Middle frontal gyrus (tissue), 1 donor: ENCODE results near the gene RGS6.

Experiments
- DNase-seq: peaks from one replicate; pipeline ENCODE4 v3.0.0-alpha.2; 2015; ENCODE audit warnings: low spot score; ENCODE audit errors: extremely low spot score

RGS6 gene

DNA sequence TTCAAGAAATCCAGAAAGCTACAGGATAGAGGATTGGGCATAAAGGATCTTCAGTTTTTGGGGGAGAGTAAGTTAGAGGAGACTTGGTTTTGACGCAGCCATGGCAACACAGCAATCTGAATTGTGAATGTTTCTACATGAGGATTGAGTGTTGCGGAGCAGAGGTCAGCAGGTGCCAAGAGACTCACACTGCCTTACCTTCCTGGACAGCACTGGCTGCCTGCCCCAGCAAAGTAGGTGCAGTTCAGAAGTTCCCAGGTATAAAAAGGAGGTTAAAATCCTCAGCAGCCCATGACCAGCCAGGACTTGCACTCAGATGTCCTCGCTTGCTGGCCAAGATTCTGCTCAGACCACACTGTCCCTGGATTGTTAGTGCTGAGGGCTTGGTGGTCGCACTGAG, 590.6 kb downstream of the RGS6 start:
- DNase-seq = no peak

DNA sequence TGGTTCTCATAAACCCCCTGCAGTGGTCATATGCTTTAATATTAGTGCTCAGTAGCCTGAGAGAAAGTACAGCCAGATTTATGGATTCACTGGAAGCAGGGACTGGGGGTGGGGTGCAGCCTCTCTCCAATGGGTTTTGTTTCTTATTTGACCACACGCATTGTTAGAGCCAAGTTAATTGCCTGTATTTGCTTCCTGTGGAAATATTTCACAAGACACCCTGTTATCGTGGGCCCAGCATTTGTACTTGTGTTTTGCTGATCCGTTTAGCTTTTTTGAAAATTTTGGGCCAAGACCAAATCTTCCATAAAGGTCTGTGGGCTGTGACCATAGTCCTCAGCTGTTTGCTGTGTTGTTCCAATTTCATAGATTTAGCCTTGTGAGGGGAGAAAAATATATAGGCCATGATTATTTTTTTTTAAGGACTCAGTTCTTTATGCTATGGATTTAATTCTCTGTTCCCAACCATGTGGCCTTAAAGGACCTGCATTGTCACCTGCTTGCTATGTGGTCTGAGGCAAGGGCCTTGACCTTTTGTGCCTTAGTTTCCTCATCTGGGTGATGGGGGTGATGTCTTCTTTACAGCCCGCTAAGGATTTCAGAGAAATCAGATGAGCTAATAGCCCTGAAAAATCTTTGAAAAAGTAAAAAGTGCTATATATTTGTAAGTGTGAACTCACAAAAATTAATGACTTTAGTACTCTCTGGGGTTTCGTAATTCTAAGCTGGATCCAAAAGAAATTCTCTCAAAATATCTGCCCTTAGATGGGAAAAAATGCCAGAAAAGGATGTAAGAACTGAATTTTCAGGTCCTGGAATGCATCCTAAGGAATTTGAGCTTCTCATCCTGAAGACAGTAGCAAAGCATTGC, 591.4 kb downstream of the RGS6 start:
- DNase-seq = no peak

DNA sequence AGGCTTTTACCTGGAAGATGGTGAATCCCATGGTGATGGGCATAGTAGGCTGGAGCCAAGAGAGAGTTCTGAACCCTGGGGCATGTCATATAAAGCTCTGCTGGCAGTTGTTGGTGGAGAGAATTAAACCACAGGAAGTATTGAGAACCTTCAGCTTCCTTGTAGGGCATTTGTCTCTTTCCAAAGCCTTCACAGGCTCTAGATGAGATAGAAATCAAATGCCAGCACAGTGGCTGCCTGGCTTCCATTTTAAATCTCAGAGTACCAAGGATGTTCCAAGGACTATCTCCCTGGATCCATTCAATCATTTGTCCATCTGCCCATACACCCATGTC, 592.0 kb downstream of the RGS6 start:
- DNase-seq = no peak

DNA sequence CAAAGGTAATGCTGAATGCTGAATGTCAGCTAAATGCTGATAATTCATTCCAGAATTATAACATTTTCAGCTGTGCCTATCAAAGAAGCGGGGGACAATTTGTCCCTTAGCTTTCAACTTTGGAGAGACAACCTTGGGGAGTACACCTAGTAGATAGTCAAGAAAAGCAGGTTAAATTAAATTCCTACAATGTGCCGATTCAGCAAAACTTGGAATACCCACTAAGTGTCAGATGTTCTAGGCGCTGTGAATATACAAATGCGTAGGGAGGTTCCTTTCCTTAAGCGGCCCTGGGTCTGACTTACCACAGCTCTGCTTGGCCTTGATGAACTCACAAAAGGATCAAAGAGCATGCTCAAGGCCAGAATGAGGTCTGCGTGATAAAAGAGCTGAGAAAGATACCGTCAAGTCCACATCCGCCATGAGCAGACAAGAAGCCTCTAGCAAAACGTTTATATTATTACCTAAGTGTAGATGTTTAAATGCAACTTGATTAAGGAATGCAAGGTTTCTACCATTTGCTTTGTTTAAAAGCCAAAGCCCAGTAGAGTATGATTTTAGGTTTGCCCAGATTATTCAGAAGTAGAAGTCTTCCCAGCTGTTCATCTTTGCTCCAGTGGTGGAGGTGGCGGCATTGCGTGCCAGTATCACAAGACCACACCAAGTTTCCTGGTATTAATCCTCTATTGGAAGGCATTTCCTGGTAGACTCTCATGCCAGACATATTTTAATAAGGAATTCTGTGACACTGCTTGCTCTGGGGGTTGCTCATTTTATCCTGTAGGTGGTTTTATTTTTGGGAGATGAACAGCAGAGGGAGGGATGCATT, 593.1 kb downstream of the RGS6 start:
- DNase-seq = no peak

DNA sequence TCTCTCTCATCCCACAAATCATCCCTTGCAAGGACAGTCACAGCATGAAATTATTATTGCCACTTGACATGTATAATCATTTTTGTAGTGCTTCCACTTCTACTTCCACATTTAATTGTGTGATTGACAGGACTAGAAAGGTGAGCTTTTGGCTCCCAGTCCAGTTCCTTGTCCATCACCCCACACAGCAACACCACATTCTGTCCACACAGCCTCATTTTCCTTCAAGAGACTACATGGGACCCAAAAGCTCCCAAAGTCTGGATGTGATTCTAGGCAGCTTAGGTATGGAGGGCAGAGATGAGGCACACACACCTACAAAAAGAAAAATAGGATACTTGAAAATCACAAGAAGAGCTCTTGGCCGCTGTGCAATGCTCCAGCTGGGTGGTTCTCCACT, 595.4 kb downstream of the RGS6 start:
- DNase-seq = no peak

DNA sequence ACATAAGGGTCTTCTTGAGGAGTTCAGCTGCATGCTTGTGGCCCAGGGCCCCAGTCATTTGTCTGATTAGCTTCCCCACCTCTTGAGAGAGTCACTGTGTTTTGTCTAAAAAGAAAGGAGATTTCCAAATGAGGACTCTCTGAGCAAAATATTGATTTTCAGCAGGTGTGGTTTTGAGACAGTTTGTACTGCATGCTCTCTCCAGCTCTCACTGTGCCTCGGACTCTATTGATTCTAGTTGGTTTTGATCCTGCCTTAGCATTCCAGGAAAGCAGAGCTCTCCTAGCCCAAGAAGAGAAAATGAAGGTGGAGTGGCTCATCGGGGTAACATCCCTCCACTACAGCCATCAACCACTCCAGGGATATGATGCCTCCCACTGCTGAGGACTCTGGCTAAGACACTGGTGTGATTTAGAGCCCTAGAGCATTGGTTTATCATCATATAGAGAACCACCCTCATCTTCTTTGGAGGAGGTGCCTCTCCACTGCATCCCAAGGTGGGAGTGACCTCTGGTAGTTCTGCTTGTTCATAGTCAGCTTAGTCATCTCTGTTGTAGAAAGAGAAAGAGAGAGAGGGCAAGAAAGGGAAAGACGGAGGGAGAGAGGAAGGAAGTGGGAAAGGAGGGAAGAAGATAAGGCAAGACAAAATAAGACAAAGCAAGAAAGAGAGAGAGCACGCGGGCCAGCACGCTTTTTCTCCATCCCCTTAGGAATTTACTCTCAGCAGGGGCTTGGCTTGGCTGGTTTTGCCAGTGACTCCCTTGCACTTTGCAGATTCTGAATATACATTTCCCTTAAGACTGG, 596.0 kb downstream of the RGS6 start:
- DNase-seq = no peak

DNA sequence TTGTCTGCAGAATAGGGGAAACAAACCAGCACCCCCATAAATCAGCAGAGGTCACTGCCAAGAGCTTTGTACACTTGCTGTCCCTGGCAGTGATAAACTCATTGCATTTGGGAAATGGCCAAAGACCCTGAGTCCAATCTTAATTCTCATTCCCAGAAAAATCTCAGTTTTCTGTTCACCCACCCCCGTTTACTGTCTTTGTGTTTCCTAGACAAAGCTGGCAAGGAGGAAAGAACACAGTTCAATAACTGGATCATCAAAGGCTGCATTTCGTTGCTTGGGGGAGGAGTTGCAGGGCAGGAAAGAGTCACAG, 596.6 kb downstream of the RGS6 start:
- DNase-seq = no peak

DNA sequence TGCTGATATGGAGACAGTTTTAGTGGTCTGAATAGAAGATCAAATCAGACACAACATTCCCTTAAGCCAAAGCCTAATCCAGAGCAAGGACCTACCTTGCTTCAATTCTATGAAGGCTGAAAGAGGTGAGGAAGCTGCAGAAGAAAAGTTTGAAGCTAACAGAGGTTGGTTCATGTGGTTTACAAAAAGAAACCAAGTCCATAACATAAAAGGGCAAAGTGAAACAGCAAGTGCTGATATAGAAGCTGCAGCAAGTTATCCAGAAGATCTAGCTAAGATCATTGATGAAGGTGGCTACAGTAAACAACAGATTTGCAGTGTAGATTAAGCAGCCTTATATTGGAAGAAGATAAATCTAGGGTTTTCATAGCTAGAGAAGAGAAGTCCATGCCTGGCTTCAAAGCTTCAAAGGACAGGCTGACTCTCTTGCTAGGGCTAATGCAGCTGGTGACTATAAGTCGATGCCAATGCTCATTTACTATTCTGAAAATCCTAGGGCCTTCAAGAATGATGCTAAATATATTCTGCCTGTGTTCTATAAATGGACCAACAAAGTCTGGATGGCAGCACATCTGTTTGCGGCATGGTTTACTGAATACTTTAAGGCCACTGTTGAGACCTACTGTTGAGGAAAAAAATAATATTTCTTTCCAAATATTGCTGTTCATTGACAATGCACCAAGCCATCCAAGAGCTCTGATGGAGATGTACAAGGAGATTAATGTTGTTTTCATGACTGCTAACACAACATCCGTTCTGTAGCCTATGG, 600.6 kb downstream of the RGS6 start:
- DNase-seq = no peak

DNA sequence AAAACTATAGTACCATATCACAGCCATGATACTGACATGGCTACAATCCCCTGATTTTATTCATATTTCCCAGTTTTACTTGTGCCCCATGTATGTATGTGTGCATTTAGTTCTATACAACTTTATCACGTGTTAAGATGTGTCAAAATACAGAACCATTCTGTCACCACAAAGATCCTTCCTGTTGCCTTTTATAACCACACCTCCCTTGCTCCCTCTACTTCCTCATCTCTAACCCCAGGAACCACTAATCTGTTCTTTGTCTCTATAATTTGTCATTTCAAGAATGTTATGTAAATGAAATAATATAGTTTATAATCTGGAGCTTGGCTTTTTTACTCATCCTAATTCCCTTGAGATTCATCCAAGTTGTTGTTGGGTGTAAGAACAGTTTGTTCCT, 603.3 kb downstream of the RGS6 start:
- DNase-seq = no peak

DNA sequence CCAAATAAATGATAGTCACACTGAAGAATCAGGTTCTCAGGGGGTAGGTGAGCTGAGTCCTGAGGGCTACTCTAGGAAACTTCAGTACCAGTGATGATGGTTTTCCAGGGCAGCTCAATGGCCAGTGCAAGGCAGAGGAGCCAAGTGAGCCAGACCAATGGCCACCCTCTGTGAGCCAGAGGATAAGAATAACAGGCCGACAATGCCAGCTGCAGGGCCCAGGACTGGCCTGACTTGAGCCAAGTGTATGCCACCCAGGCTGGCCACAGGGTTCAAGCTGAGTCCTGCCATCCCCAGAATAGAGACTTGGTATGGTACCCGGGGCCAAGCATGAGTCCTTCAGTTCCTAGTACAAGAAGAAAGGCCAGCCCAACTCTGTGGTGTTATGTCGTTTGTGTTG, 606.2 kb downstream of the RGS6 start:
- DNase-seq = no peak

DNA sequence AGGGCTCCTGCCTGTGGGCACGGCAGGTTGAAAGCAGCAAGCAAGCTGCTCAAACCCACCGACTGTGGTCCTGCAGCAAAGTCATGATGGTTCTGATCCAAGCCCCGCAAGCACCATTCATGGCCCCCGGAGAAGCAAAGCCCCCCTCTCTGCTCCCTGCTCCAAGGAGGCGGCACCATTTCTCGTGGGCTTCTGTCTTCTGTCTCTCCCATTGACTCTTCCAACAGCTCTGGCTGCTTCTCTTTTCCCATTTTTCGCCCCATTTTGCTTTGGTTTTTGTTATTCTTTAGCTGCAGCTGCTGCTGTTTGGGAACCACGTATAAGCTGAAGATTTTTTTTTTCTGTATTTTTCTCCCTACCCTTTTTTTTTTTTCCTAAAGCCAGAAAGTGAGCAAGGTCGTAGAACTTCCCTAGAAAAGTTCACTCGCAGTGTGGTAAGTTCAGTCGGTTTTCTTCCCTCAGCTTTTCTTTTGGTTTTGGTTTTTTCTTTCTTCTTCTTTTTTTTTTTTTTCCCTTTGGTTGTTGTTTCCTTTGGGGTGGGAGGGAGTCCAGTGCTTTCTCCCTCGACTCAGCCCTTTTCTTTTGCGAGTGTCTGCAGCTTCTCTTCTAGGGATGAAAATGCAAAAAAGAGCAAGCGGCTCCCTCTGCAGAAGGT, 607.6 kb downstream of the RGS6 start:
- no peak for DNase-seq

DNA sequence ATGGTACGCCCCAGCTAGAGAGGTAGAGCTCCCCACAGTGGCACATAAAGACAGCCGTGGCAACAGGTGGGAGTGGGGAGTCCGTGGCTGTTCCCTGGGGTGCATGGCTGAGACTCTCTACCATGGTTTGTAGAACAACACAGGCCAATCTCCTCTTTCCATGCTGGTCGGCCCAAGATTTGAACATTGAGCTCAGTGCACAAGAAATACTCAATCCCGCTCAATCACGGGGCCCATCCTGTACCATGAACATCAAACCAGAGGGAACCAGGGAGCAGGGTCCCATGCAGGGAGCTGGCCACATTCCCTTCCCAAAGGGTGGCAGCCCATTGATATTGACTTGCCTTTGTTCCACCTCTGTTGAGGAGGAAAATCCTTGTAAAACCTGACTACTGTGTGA, 608.6 kb downstream of the RGS6 start:
- no peak for DNase-seq

DNA sequence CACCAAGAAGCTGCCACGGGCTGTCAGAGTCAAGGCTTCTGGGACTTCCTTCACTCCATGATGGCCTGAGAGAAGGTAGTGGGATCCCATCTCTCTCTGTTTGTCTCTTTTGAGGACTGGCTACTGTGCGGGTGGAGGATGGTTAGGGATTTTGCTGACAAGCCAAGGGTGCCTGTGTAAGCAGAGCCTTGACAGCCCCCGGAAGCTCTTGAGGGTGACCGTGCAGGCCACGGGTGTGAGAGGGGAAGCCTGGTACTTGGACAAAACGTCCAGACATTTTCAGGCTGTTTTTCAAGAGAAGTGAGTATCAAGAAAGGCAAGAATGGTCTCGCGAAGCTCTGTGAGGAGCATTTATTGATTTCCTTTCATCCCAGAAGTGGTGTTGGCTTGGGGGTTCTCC, 609.3 kb downstream of the RGS6 start:
- no peak for DNase-seq

DNA sequence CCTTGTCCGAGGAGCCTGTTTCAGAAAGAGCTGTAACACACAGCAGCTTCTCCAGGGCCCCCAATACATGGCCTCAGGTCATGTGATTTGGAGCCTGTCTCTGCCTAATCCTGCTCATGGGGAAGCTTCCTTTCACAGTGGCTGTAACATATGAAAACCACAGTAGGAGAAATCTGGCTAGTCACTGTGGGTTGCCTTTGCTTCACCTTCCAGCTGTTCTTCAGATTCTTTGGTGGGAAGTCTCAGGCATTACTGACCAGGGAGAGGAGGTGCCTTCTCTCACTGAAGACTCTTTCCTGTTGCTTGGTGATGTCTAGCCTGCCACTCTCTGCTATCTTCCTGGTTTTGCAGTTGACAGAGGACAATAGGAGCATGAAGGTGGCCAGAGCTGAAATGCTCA, 611.1 kb downstream of the RGS6 start:
- no peak for DNase-seq

DNA sequence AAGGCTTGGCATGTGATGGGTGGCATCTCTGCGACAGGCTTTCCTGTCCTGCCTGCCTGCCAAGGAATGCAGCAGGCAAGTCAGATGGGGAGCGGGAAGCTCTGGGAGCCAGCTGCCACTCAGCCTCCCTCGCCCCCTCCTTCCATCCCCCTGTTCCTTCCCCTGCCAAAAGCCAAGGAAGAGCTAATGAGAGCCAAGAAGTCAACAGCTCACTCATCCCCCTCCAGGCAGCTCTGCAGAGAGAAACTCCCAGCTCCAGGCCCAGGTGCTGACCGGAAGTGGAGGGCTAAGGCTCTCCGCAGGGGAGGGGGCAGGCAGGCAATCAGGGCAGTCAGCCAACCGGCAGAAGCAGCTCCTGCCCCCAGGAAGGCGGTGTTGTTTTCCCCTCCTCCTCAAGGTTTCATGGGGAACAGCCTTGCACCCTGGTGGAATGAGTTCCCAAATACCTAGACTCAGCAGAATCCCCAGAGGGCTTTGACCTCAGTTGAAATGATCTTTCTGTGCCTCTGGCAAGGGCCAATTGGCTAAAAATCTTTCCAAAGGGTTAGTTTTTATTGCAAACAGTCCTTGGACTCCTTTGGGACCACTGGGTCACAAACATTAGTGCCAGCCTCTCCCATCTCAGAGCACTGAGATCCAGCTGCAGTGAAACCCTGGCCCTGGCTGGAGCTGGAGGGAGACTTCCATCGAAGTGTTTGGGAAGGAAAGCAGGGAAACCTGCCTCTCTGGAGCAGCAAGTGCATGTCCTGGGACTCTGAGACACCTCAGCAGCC, 612.6 kb downstream of the RGS6 start:
- DNase-seq = no peak

DNA sequence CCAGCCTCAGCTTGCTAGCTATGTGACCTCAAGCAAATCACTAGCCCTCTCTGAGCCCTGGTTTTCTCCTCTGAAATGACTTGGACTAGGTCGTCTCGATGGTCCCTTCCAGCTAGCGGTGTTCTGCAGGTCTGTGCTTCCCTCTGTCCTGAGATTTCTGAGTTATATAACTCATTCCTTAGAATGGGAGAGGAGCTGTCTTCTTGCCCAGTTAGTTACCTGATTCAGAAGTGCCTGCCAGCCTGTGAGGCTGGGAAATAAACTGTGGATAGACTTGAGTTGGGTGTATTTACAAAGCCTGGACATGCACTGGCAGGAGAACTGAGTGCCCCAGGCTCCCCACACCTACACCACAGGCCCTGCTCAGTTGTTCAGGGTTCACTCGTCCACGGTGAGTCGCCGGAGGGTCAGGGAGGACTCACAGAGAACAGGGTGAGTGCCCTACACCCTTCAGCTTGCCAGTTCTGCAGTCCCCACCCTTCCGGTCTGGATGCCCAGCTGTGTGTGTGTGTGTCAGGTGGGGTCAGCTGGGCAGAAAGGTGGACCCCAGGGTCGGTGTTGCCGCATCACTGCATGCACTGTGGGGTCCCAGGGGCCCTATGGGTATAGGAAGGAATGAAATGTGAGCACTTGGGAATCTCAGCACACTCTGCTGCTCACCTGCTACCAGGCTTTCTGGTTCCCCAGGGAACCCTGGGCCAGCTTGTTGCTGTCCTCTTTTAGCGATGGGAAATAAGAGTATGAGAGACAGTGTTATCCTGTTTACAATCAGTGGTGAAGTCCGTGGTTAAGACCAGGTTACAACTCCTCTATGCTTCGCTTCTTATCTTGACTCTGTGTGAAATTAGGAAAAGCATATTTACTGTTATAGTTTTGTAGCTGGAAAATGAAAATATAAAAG, 613.4 kb downstream of the RGS6 start:
- no peak for DNase-seq

DNA sequence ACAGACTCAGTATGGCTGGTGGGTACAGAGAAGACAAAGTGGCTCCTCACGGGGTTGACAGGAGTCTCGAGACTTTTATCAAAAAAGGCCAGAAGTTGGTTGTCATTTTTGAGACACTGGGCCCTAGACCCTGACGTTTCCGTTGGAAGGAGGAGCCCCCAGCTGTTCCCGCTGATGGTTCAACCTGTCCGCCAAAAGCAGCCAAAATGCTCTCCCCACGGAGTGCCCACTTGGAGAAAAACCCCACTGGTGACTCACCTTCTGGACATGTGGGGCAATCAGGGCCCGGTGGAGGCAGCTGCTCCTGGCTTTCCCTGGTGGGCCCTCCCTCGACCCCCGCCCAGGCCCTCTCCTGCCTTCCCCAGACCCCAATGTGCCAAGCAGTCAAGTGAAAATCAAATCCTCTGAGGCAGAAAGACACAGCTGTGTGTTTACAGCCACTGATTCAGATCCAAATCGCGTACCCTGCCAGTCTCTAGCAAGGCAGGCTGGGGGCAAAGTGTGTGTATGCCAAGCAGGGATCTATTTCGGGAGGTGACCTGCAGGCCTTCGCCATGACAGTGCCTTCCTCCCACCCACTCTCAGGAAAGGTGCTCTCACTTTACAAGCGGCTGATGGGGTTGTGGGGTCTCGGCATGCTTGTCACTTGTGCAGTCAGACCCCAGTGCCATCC, 614.3 kb downstream of the RGS6 start:
- DNase-seq = no peak

DNA sequence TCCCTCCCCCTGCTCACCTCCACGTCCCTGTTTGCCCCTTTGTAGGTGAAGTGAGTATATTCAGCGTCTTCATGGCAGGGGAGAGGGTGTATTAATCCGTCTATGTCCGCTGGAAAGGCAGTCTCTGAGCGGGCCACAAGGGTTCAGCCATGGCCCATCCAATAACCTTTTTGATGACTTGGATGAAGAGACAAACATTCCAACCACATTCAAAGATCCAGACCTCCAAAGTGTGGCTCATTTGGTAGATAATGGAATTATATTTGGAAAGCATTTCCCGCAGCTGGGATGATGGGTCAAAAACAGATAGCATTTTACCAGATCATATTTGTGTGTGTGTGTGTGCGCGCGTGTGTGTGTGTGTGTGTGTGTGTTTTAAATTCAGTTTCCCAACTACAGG, 615.8 kb downstream of the RGS6 start:
- DNase-seq = no peak

DNA sequence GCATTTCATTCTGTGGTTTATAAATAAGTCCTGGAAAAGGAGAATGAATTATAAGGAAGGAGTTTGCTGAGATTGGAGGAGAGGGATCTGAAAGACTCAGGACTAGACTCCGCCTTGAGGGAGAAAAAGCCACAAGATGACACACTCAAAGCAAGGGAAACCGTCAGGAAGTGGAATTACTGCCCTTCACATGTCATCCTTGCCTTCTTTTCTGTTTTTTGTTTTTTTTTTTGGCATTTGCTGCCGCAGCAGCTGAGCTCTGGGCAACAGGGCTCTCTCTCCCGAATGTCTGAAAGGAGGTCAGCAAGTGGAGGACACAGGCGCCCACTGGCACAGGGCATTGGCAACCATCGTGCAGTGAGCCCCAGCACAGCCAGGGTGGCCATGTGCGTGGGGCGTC, 616.8 kb downstream of the RGS6 start:
- DNase-seq = no peak
